HG03558 (cell line): ENCODE results near the gene PML.
"Not testable (repeated sequence)": the region's sequence is repeated elsewhere in the genome, so short reads cannot be mapped to it uniquely, and the experiment has no call there.

Experiments used
- ATAC-seq: cut with Tn5 transposase; IDR thresholded peaks from one replicate; pipeline ENCODE4 v1.9.1; 2021; ENCODE audit warnings: moderate number of reproducible peaks; ENCODE audit not compliant: unreplicated experiment; ENCODE audit errors: extremely low read depth

PML gene

DNA sequence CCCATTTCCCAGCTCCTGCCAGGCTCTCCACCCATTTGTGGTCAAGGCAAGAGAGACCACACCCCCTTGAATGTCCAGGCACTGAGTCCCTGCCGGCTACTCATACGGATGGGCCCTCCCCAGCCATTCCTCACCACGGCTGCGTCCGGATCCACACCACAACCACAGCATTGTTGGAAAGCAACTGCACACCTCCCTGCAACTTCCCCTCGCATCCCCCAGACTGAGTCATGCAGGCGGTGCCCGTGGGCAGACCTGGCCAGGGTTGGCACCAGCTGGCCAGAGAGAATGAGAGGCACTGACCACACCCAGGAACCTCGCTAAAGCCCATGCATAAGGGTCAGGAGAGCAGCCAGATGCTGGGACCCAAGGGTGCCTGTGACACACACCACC lies 37.8 kb upstream of the PML start:
- no peak for ATAC-seq

DNA sequence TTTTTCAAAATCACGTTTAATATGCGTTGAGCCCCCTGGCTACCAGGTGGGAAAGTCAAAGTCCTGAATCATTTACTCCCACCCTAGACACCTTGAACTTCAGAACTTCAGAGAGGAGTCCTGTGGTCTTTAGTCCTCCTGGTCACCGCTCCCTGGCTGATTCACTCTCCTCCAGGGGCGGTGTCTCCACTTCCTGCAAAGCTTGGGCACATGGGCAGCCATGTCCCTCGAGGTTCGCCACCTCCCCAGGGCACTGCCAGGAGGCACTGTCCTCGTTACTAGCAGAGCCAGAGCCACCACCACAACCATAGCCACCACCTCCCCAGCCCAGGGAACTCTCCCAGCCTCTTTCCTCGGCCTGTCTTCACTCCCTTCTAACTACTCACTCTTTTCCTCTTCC lies 37.2 kb upstream of the PML start:
- ATAC-seq, result no peak

DNA sequence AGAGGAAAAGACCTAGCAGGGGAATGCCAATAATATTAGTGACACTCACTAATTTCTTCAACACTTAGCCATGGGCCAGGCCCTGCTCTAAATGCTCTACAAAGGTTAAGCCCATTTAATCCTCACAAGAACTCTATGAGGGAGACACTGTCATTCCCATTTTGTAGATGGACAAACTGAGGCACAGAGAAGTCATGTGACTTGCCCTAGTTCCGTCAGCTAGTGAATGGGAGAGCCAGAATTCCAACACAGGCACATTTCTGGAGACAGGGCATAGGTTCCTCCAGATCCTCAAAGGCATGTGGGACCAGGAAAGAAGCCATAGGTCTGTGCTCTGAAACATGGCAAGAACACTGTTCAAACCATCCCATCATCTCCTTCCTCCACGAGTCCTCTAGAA lies 36.7 kb upstream of the PML start:
- ATAC-seq, result no peak

DNA sequence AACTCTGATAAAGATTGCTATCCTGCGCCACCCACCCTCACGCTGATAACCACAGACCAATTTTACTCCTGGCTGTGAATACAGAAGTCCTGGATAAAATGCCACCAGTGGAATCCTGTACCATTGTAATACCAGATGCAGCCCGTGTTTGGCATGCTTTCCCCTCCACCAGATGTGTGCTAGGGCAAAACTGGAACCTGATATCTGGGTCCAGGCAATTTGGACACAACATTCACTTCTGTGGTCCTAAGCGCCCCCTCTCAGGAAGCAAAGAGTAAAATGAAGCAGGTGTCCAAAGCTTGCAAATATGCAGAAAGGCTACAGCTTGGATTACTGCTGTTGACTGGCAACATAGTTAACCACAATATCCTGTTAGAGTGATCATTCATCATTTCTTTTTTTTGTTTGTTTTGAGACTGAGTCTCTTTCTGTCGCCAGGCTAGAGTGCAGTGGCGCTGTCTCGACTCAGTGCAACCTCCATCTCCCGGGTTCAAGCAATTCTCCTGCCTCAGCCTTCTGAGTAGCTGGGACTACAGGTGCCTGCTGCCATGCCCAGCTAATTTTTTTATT lies 35.4 kb upstream of the PML start:
- no peak for ATAC-seq

DNA sequence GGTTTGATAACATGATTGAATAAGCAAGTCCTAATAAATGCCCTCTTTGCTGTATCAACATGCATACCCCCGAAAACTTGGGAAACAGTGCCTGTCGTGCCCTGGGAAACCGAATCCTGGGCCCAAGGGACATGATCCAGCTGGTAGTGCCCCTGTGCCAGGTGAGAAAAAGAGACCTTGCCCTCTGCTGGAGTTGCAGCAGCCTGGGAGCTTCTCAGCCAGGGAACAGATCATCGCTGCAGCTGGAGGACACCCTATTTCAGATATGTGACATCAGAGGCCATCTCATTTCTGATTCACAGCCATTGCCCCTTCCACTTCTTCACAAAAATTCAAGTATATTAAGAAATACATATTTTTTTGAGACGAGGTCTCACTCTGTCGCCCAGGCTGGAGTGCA lies 34.7 kb upstream of the PML start:
- no peak for ATAC-seq

DNA sequence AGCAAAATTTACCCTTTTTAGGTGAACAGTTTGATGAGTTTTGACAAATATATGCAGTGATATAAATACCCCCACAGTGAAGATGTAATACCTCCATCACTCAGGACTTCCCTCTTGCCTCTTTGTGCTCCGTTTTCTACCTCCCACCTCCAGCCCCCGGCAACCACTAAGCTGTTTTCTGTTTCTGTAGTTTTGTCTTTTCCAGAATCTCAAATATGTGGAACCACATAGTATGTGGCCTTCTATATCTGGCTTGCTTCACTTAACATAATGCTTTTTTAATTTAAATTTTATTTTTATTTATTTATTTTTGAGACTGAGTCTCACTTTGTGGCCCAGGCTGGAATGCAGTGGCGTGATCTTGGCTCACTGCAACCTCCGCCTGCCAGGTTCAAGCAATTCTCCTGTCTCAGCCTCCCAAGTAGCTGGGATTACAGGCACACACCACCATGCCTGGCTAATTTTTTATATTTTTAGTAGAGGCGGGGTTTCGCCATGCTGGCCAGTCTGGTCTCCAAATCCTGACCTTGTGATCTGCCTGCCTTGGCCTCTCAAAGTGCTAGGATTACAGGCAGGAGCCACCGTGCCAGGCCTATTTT lies 33.9 kb upstream of the PML start:
- ATAC-seq, result not testable (repeated sequence)

DNA sequence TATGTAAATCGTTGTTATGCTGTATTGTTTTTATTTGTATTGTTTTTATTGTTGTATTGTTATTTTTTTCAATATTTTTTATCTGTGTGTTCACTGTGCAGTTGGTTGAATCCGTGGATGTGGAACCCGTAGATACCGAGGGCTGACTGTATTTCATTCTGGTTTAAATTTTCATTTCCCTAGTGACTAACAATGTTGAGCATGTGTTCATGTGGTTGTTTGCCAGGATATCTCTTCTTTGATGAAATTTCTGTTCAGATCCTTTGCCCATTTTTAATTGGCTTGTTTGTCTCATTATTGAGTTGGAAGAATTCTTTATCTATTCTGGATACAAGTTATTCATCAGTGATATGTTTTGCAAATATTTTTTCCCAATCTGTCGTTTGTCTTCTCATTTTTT lies 32.1 kb upstream of the PML start:
- ATAC-seq, result no peak

DNA sequence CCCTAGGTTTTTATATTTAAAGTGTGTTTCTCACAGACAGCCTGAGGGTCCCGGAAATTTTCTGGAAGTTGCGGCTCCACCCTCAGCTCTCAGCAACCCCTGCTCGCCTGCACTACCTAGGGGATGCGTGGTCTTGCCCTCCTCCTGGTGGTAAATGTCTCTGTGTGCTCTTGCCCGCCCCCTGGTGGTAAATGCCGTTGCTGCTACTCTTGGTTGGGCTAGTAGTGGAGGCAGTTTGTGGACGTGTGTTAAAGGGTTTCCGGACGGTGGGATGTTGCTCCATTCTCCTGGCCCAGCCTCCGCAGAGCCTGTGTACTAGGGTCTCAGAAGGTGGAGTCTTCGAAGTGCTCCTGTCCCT lies 29.8 kb upstream of the PML start:
- ATAC-seq, result no peak

DNA sequence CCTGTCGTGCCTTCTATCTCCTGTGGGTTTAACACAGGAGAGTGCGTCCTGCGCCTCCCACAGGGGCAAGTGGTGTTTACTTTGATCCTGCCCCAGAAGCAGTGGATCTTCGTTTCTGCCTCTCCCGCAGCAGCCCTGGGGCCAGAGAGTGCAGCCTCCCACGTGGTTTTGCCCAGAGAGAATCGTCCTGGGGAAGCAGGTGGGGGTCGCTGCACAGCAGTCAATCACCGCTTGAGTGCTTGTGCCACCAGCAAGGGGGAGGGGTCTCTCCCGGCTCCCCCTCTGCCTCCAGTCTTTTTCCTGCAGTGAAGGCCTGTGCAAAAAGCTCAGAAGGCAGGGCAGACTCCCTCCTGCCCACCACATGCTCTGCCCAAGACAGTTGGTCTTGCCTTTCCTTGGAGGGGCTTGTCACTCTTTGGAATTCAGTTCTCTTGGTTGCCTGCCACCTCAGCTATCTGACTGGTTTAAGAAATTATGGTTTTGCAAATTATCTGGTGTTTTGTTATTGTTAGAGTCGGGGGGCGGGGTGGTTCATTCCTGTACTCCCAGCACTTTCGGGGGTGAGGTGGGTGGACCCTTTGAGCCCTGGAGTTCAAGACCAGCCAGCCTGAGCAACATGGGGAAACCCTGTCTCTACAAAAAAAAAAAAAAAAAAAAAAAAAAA lies 29.3 kb upstream of the PML start:
- ATAC-seq, result no peak

DNA sequence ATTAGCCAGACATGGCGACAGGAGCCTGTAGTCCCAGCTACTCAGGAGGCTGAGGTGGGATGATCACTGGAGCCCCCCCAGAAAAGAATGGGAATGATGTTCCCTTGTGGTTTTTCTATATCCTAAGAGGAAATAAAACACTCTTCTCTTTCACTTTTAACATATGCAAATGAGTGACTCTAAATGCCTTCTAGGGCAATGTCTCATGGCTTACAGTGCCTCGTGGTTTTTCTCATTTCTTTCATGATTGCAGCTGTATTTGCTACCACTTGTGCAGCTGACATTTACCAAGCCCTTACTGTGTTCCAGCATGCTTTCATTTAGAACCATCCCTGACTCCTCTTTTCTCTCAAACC lies 28.8 kb upstream of the PML start:
- peak; percentile 55 for ATAC-seq

DNA sequence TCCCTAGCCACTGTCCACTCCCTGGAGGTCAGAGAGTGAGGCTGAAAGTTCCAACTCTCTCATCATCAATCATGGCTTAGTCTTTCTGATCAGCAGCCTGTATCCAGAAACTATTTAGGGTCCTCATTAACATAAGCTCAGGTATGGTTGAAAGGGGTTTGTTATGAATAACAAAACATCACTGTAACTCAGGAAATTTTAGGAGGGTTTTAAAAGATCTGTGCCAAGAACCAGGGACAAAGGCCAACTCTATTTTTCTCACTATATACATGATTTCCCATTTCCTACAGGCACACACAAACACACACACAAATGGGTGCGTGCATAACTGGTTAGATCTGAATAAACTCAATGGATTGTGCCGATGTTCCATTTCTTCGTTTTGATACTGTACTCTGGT lies 26.1 kb upstream of the PML start:
- ATAC-seq, result no peak

DNA sequence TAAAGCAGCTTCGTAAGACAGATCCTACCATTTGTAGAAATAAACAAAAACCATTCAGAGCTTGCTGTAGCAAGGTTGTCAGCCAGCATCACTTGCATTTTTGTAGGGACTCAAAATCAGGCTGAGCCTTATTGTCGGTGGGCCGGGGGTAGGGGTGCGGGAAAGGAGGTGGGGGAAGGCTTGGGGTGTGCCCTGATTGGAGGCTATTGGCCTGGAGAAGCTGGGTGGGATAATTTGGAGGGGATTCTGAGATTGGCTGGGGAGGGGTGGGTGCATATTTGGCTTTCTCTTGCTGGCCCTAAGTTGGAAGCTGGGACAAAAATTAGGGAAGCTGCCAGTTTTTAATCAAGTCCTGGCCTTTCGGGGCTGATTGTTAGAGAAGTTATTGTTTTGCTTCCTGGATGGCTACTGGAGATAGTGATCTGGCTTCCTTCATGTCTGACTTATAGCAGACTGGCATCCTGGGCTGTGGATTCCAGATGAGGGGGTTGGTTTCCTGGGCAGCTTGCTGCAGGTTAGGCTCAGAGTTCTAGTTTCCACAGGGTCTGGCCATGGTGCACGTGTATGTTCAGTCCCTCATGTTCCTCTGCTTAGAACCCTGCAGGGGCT lies 25.3 kb upstream of the PML start:
- no peak for ATAC-seq

DNA sequence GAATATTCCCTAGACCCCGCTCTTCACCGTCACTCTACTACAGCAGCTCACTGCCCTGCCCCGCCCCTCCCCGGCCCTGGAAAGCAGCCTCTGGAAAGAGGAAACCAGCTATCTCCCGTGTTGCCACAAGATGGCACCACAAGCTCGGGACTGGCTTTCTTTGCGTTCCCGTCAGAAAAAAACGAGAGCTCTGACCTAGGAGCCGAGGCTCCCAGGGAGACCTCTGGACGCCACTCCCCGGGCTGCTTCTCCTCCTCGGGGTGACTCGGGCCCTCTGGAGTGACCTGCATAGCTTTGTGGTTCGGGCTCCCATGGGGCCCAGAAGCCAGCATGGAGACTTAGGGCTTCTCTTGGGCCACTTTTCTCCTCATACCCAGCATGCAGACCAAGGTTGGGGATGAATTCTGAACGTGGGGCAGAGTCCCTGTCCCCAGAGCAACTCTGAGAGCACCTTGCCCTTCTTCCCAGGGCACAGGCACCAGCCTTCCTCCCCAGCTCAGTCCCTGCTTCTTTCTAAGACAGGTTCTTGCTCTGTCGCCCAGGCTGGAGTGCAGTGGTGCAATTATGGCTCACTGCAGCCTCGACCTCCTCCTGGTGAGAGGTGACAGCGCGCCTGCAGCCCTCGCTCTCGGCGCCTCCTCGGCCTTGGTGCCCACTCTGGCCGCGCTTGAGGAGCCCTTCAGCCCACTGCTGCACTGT lies 21.4 kb upstream of the PML start:
- ATAC-seq, result no peak

DNA sequence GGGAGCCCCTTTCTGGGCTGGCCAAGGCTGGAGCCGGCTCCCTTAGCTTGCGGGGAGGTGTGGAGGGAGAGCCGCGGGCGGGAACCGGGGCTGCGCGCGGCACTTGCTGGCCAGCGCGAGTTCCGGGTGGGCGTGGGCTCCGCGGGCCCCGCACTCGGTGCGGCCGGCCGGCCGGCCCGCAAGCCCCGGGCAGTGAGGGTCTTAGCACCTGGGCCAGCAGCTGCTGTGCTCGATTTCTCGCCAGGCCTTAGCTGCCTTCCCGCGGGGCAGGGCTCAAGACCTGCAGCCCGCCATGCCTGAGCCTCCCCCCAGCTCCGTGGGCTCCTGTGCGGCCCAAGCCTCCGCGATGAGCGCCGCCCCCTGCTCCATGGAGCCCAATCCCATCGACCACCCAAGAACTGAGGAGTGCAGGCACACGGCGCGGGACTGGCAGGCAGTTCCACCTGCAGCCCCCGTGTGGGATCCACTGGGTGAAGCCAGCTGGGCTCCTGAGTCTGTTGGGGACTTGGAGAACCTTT lies 20.8 kb upstream of the PML start:
- not testable (repeated sequence) for ATAC-seq

DNA sequence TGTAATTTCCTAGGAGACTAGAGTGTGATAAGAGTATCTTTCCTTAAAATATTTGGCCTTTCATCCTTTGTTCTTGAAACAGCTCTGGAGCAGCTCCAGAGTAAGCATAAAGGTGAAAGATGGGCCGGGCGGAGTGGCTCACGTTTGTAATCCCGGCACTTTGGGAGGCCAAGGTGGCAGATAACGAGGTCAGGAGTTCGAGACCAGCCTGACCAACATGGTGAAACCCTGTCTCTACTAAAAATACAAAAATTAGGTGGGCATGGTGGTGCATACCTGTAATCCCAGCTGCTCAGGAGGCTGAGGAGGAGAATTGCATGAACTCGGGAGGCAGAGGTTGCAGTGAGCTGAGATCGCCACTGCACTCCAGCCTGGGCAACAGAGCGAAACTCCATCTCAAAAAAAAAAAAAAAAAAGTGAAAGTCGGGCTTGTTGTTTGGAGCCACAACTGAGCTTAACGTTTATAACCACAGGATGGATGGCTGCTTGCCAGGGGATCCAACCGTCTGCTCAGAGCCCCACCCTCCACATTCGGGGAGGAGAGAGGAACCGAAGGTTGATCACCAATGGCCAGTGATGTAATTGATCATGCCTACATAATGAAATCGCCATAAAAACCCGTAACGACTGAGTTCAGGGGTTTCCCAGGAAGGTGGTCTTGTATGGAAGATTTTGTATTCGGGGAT lies 18.9 kb upstream of the PML start:
- not testable (repeated sequence) for ATAC-seq

DNA sequence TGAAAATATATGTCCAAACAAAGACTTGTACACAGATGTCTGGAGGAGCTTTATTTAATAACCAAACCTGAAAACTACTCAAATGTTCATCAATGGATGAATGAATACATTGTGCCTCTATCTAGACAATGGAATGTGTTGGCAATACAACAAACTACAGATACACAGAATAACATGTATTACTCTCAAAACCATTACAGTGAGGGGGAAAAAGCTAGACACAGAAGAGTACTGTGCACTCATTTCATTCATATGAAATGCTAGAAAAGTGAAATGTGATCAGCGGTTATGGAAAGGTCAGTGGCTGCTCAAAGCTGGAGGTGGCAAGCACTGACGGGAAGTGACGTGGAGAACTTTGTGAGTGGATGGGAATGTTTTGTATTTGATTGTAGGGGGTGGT lies 15.6 kb upstream of the PML start:
- no peak for ATAC-seq

DNA sequence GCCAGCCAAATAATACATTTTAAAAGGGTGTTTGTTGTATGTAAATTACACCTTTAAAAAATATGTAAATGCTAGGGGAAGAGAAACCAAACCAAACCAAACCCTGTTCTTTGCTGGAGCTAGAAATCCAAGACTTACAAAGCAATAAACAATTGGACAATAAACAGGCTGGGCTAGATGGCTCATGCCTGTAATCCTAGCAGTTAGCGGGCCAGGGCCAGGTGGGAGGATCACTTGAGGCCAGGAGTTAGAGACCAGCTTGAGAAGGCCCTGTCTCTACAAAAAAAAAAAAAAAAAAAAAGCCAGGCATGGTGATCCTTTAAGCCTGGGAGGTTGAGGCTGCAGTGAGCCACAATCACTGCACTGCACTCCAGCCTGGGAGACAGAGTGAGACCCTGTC lies 14.9 kb upstream of the PML start:
- no peak for ATAC-seq

DNA sequence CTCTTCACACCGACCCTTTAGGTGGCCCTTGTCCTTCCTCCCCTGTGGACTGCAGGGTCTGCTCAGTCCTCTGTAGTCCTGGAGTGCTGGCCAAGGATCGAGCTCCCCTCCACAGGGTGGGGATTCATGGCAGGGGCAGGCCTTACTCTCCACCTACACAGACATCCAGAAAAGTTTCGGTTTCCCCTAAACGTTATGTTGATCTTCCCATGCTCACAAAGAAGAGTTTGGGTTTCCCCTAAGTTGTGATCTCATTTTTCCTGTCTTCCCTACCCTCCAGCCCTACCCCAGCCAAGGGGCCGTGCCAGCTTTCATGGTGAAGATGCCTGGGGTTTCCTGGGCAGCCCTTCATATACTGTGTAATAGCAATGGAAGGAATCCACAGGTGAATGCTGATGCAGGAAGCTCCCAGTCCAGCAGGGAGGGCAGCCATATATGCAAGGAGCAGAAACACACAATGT lies 12.7 kb upstream of the PML start:
- no peak for ATAC-seq

DNA sequence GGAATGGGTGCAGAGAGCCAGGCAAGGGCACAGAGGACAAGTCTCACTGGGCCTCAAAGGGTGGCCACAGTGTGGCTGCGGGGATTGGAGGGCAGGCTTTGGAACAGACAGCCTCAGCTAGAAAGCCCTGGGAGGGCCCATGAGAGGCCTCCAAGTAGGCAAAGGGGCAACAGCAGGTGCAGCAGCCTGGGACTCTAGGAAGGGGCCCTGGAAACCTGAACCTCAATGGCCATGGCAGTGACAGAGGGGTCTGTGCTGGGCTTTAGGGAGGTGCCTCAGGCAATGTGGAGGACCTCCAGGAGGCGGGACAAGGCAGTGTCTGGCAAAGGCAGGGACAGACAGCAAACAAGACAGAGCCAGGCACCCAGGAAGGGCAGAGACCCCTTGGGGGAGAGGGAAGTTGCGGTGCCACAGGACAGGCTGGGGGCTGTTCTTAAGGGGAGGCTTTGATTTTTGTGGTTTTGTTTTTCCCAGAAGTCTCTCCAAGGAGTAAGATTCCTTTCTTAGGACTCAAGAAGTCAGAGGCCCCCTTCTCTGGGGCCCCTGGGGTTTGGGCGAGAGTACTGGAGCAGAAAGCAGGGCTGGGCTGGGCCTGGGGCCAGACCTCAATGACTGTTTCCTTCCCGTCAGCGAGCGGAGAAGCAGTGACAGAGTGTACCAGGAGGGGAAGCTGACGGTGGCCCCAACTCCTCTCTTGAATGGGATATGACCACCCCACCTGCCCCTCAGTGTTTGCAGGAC lies 12.1 kb upstream of the PML start:
- ATAC-seq, result no peak

DNA sequence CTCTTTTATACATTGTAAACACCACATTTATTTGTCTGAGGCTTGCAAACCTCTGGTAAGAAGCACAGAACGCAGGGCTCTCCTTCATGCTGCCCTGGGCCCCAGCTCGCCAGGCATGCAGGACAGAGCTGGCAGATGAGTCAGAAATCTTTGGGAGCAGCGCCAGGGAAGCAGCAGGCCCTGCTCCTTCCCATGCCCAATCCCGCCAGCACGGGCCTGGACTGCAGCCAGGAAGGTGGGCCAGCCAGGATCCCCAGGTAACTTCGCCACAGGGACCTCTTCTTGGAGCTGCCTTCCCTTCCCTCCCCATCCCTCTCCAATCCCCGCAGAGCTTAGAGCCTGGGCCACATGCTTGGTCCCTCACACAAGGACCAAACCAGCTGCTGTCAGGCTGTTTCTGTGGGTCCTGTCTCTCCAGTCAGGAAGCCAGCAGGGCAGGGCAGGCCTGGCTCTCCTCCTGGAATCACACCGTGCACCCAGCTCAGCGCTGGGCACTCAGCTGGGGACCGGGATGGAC lies 11.2 kb upstream of the PML start:
- no peak for ATAC-seq
